Mesenchymal stem cell (in vitro differentiated cells and primary cell): ENCODE results near the gene GYG2.

Experiments used
- DNase-seq: peaks from one replicate; pipeline ENCODE4 v3.0.0-alpha.2; 2013
- H2AFZ ChIP-seq: one replicate; pipeline ENCODE4 v1.6.1; 2013; ENCODE audit warnings: low read depth, mild to moderate bottlenecking, control low read depth, inconsistent platforms, low read length, moderate library complexity
- H2AK5ac ChIP-seq: 2 replicates; pipeline ENCODE4 v1.6.1; 2013; ENCODE audit warnings: low read length, moderate library complexity, mild to moderate bottlenecking, inconsistent platforms; ENCODE audit not compliant: severe bottlenecking
- H2BK120ac ChIP-seq: one replicate; pipeline ENCODE4 v1.6.1; 2013; ENCODE audit warnings: low read depth, mild to moderate bottlenecking, inconsistent platforms, low read length, moderate library complexity
- H2BK12ac ChIP-seq, 2 experiments: one replicate each; pipeline ENCODE4 v1.6.1; 2013; ENCODE audit warnings: inconsistent platforms in 2 of 2, low read length in 2 of 2, mild to moderate bottlenecking in 2 of 2, moderate library complexity in 2 of 2, control low read depth in 1 of 2
- H2BK15ac ChIP-seq: one replicate; pipeline ENCODE4 v1.6.1; 2013; ENCODE audit warnings: mild to moderate bottlenecking, low read depth, inconsistent platforms; ENCODE audit not compliant: poor library complexity, severe bottlenecking
- H2BK5ac ChIP-seq: 2 replicates; pipeline ENCODE4 v1.6.1; 2013; ENCODE audit warnings: low read depth, mild to moderate bottlenecking, low read length, control low read depth, inconsistent platforms; ENCODE audit not compliant: poor library complexity, severe bottlenecking
- H3K14ac ChIP-seq, 2 experiments: one replicate each; pipeline ENCODE4 v1.6.1; 2013; ENCODE audit warnings: inconsistent platforms in 2 of 2, low read length in 2 of 2, control low read depth in 1 of 2, mild to moderate bottlenecking in 1 of 2, moderate library complexity in 1 of 2
- H3K18ac ChIP-seq, 2 experiments: one replicate each; pipeline ENCODE4 v1.6.1; 2013; ENCODE audit warnings: inconsistent platforms in 2 of 2, low read length in 2 of 2, control low read depth in 1 of 2, low read depth in 1 of 2, mild to moderate bottlenecking in 1 of 2
- H3K23ac ChIP-seq, 2 experiments: one replicate each; pipeline ENCODE4 v1.6.1; 2013; ENCODE audit warnings: inconsistent platforms in 2 of 2, low read length in 2 of 2, mild to moderate bottlenecking in 2 of 2, moderate library complexity in 2 of 2, control low read depth in 1 of 2
- H3K27ac ChIP-seq: 2 replicates; pipeline ENCODE4 v1.5.1; 2013; ENCODE audit warnings: mild to moderate bottlenecking, moderate library complexity, low read length, control low read depth, inconsistent platforms; ENCODE audit not compliant: poor library complexity, severe bottlenecking
- H3K27me3 ChIP-seq, 2 experiments: 2 replicates each; pipeline versions ENCODE4 v1.6.1 to v1.7.0; 2013; ENCODE audit warnings: low read length in 2 of 2, mild to moderate bottlenecking in 2 of 2, moderate library complexity in 2 of 2, control low read depth in 1 of 2, inconsistent platforms in 1 of 2; ENCODE audit not compliant: control insufficient read depth in 1 of 2, insufficient read depth in 1 of 2
- H3K36me3 ChIP-seq, 2 experiments: 2 replicates each; pipeline versions ENCODE4 v1.6.1 to v1.7.0; 2013; ENCODE audit warnings: low read length in 2 of 2, control low read depth in 1 of 2, inconsistent platforms in 1 of 2, low read depth in 1 of 2, mild to moderate bottlenecking in 1 of 2; ENCODE audit not compliant: insufficient read depth in 2 of 2, control insufficient read depth in 1 of 2
- H3K4ac ChIP-seq, 2 experiments: one replicate each; pipeline ENCODE4 v1.6.1; 2013; ENCODE audit warnings: inconsistent platforms in 2 of 2, low read length in 2 of 2, mild to moderate bottlenecking in 2 of 2, moderate library complexity in 2 of 2, control low read depth in 1 of 2, low read depth in 1 of 2
- H3K4me1 ChIP-seq: 2 replicates; pipeline ENCODE4 v1.6.1; 2013; ENCODE audit warnings: low read depth, low read length, control low read depth; ENCODE audit not compliant: control insufficient read depth, insufficient read depth
- H3K4me2 ChIP-seq: 2 replicates; pipeline ENCODE4 v1.6.1; 2013; ENCODE audit warnings: low read length, mild to moderate bottlenecking, inconsistent platforms; ENCODE audit not compliant: poor library complexity, severe bottlenecking
- H3K4me3 ChIP-seq, 2 experiments: 2 replicates each; pipeline versions ENCODE4 v1.5.1 to v1.7.0; 2013; ENCODE audit warnings: low read length in 2 of 2, mild to moderate bottlenecking in 2 of 2, control low read depth in 1 of 2, low read depth in 1 of 2; ENCODE audit not compliant: insufficient read depth in 1 of 2
- H3K79me1 ChIP-seq: replicated peaks from 2 replicates; pipeline ENCODE4 v1.6.1; 2013; ENCODE audit warnings: mild to moderate bottlenecking, control low read depth, low read length, inconsistent platforms; ENCODE audit not compliant: poor library complexity, severe bottlenecking
- H3K9ac ChIP-seq: 2 replicates; pipeline ENCODE4 v1.7.0; 2013; ENCODE audit warnings: mild to moderate bottlenecking, low read length, moderate library complexity
- H3K9me3 ChIP-seq: 2 replicates; pipeline ENCODE4 v1.7.0; 2013; ENCODE audit warnings: mild to moderate bottlenecking, low read length; ENCODE audit not compliant: control insufficient read depth
- H4K8ac ChIP-seq: one replicate; pipeline ENCODE4 v1.6.1; 2013; ENCODE audit warnings: inconsistent platforms, mild to moderate bottlenecking, low read length, moderate library complexity
- H4K91ac ChIP-seq: one replicate; pipeline ENCODE4 v1.6.1; 2013; ENCODE audit warnings: mild to moderate bottlenecking, low read length, inconsistent platforms
- WGBS: methylation state at CpG from one replicate; pipeline ENCODE4 v1.1.7; 2013; ENCODE audit warnings: mixed read lengths; 5-methylcytosine and 5-hydroxymethylcytosine counted together

The GYG2 gene

DNA sequence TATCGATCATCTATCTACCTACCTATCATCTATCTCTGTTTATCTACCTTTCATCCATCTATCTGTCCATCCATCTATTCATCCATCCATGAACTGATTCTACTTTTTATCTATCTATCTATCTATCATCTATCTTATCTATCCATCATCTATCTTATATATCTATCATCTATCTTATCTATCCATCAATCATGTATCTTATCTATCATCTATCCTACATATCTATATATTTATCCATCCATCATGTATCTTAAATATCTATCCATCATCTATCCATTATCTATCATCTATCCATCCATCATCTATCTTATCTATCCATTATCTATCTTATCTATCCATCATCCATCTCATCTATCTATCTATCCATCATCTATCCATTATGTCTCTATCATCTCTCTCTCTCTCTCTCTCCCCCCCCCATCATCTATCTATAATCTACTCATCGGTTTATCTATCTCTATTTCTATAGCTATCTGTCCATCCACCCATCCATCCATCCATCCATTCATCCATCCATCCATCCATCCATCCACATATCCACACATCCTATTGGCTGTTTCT, 79.5 kb downstream of the GYG2 start:
- Histone ChIP-seq H3K23ac (no peak overlapping the region), H4K8ac (no peak overlapping the region), H3K14ac (no peak overlapping the region), H3K36me3 (peaks cover 7 to 17% of the 10 kb centered on the region in 2 experiments), H2AK5ac (no peak overlapping the region), H2BK5ac (no peak overlapping the region), H2BK15ac (no peak overlapping the region), H3K79me1 (no peaks in the 10 kb centered on the region), H3K4ac (no peak overlapping the region), H4K91ac (no peak overlapping the region), H3K4me2 (no peak overlapping the region), H3K9me3 (peaks cover 19% of the 10 kb centered on the region), H3K27ac (no peak overlapping the region), H2BK120ac (no peak overlapping the region), H3K4me3 (no peak overlapping the region), H3K4me1 (no peaks in the 10 kb centered on the region), H3K18ac (no peak overlapping the region), H3K27me3 (no peaks in the 10 kb centered on the region), H2AFZ (no peak overlapping the region), H2BK12ac (no peak overlapping the region), H3K9ac (no peak overlapping the region)
- no peak for DNase-seq
- WGBS = 98% methylated on average over 2 of the region's 2 CpGs

DNA sequence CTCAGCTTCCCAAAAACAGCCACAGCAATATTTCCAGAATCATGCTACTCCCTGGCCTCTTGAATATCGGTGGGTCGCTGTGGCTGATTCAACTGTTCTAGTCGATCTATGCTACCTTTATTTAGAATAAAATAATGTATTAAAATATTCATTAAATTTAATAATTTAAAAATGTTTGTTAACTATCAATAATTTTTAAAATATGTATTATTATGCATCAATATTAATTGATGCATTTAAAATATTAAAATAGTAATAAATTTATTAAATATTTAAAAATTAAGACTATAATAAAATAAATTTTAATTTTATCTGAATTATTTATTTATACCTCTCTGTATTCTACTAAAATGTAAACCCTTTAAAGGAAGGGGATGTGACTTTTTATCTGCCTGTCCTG, 81.4 kb downstream of the GYG2 start:
- no CpG with 5 or more reads among the region's 3 CpGs for WGBS
- no peak overlapping the region for H3K9ac ChIP-seq
- no peaks in the 10 kb centered on the region for H3K27me3 ChIP-seq

DNA sequence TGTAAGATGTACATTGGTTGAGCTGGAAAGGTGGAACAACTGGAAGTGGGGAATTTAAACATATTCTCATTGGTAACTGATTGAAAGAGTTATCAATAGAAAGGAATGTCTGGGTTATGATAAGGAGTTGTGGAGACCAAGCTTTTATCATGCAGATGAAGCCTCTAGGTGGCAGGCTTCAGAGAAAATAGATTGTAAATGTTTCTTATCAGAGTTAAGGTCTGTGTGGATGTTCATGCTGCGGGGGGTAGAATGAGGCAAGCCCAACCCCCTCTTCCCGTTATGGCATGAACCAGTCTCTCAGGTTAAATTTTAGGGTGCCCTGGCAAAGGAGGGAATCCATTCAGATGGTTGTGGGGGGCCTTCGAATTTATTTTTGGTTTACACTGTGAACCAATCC, 84.4 kb downstream of the GYG2 start:
- Histone ChIP-seq H3K18ac (no peak overlapping the region), H2BK15ac (no peak overlapping the region), H4K8ac (no peak overlapping the region), H3K14ac (no peak overlapping the region), H3K27me3 (no peaks in the 10 kb centered on the region), H3K4me2 (no peak overlapping the region), H2AK5ac (no peak overlapping the region), H3K79me1 (no peaks in the 10 kb centered on the region), H3K9me3 (no peaks in the 10 kb centered on the region), H3K23ac (no peak overlapping the region), H3K36me3 (peaks cover 8 to 28% of the 10 kb centered on the region in 2 experiments), H3K9ac (no peak overlapping the region), H2AFZ (no peak overlapping the region), H2BK5ac (no peak overlapping the region), H3K27ac (no peak overlapping the region), H3K4me3 (no peak overlapping the region), H3K4ac (no peak overlapping the region), H2BK12ac (no peak overlapping the region), H4K91ac (no peak overlapping the region), H2BK120ac (no peak overlapping the region), H3K4me1 (no peaks in the 10 kb centered on the region)
- no peak for DNase-seq
- WGBS = 44% methylated on average over 3 of the region's 3 CpGs

More for the DNA sequence above, 81.4 kb downstream of the GYG2 start:
- Histone ChIP-seq H3K27ac (no peak overlapping the region), H4K91ac (no peak overlapping the region), H4K8ac (no peak overlapping the region), H3K36me3 (peaks cover 7 to 17% of the 10 kb centered on the region in 2 experiments), H3K4me1 (no peaks in the 10 kb centered on the region), H2AFZ (no peak overlapping the region), H2BK5ac (no peak overlapping the region), H3K79me1 (no peaks in the 10 kb centered on the region), H3K18ac (no peak overlapping the region), H3K9me3 (peaks cover 4% of the 10 kb centered on the region), H3K14ac (no peak overlapping the region), H2BK15ac (no peak overlapping the region), H2AK5ac (no peak overlapping the region), H2BK120ac (no peak overlapping the region), H3K4me3 (no peak overlapping the region), H3K4ac (no peak overlapping the region), H3K23ac (no peak overlapping the region), H3K4me2 (no peak overlapping the region), H2BK12ac (no peak overlapping the region)
- no peak for DNase-seq

DNA sequence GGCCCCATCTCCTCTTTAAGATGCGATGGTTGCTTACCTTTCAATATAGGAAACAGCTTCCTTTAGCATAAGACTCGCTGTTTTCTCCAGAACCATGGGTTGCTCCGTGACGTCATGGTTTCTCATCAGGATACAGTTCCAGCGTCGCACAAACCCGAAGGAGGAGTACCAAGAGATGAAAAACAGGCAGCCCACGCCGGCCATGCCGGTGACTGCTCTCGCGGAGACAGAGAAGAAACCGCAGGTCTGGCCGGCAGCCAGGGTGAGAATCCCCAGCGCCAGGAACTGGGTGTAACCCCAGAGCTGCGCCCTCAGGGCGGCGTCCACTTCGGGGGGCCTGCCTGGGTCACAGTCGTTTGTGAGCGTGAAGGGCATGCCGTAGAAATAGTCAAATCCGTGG, 89.0 kb downstream of the GYG2 start:
- Histone ChIP-seq H3K9ac (no peak overlapping the region), H3K27me3 (no peaks in the 10 kb centered on the region), H2AFZ (no peak overlapping the region), H3K18ac (no peak overlapping the region), H3K14ac (no peak overlapping the region), H3K27ac (no peak overlapping the region), H2BK15ac (no peak overlapping the region), H3K9me3 (no peaks in the 10 kb centered on the region), H2BK12ac (no peak overlapping the region), H2AK5ac (no peak overlapping the region), H3K4ac (no peak overlapping the region), H2BK120ac (no peak overlapping the region), H4K91ac (no peak overlapping the region), H3K4me3 (no peak overlapping the region), H2BK5ac (no peak overlapping the region), H3K23ac (no peak overlapping the region), H3K36me3 (peaks cover 19 to 47% of the 10 kb centered on the region in 2 experiments), H4K8ac (no peak overlapping the region), H3K4me2 (no peak overlapping the region), H3K79me1 (no peaks in the 10 kb centered on the region), H3K4me1 (no peaks in the 10 kb centered on the region)
- DNase-seq = no peak
- over 99% methylated on average over 23 of the region's 23 CpGs for WGBS
